Measurements from ENCODE around the gene ZNF425. TPM values are rescaled to one million over a fixed set of nuclear protein-coding genes. Genes with fewer than 3 reads are reported as not detected.

Gene ZNF425
- total and polyA plus RNA-seq, 9 of the 15 experiments (the other 6 are each of a cell fraction or from before 2014, with no cell fraction given): 0.03 to 0.89 (median 0.54) TPM

DNA sequence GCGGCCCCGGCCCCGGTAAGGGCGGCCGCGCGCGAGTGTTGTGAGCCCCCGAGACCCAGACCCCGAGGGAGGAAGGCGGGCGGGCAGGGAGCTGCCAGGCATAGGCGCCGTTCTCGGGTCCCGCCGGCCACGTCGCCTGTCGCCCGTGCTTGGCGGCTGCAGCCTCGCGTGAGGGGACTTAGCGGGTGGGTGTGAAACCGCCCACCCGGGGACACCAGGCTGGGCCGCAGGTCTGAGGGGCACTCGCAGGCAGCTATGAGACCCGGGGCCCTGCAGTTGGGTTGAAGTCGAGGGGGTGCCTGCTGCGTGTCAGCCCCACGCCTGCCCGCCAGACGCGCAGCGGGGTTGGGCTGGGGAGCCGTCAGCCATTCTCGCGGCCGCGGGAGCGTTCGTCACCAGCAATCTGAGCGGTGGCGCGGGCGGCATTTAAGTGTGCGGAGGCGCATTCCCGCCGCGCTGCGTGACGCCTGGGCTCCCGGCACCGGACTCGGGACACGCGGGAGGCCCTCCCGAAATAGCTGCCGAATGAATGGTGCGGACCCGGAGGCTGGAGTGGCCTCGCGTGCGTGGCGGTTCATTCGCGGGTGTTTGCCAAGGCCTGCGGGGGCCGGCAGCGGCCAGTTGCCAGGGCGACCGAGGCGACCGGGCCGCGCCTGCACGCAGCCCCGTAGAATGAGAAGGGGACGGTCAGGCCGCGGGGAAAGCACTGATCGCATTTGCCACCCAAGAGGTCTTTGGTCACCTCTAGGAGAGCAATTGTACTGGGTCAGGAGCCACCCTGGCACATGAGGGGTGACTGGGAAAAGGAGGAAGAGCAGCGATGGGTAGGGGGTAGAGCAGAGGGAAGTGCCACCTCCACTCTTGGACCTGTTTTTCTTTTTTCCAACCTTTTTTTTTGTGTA lies 21.9 kb upstream of the ZNF425 start (continued):
- TF ChIP-seq, protein P1, sequence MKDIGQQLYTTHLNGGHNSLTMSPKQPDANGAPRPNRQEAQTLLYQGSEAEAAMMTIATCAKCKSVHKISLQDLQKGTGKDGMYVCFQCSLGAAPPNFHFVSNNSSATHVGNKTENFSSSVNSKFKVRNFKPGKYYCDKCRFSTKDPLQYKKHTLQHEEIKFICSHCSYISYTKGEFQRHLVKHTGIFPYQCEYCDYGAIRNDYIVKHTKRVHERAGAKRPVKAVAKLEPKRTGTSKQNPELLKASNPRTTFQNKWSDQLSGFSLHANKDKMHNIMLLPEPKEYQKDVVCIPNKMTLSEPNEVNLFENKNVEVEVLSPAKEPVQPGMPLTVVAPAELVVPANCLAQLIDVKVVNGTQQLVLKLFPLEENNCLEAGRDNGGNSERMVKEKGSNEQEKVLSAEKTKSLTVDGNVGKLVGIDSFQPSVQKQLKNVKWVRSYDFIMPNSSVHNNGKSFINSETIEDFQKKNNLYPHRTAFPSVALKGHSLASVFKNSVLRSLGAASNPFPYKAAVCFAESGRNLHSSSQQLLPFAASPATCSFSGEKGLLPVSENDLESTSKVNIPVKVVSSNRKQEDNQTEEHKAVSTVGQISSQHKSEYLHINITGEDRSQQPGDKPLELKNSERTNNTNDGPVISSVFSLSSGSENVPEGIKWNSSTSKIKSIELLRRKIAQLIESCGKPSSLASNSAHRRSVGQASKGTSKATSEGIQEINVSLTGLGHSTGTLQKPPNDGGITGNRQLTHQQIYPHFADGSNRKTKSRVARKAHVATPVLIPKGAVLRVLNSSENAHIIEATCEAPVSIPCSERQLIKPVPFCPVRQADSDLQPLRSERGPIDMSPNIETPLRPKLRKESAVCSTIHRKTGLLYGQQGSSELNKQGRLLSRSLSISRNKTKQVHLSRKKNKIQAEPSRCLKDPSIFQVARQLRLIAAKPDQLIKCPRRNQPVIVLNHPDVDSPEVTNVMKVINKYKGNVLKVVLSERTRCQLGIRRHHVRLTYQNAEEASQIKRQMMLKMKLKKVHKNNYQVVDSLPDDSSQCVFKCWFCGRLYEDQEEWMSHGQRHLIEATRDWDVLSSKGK (CRISPR knock-in tag; IDR thresholded peaks at IDR 0.05): no peak

GRCh38 chr7:149147072-149147751 lies 21.1 kb upstream of the ZNF425 start, which contains the start of gene ZNF398:
TSS of gene ZNF398 (plus strand) at chr7:149147453. CDS start at chr7:149147743, 290 bp downstream.
- Histone ChIP-seq H3K27ac (ENCODE audit: extremely low read depth, low read depth, low read length) (peak within 1 kb of the TSS; percentile 82), H3K79me2 (ENCODE audit: control insufficient read depth, insufficient read depth, low read length) (peaks cover 56% of the 10 kb centered on the region), H3K4me2 (ENCODE audit: insufficient read depth, low read length) (peak within 1 kb of the TSS; percentile 82), H3K27me3 (ENCODE audit: control insufficient read depth in 2 of 2, insufficient read depth in 2 of 2, low read length in 2 of 2) (no peaks in the 10 kb centered on the region), H3K4me3 (peak within 1 kb of the TSS; percentile 88), H2AFZ (ENCODE audit: low read depth, low read length) (peak within 1 kb of the TSS; percentile 98), H3K9me1 (ENCODE audit: control insufficient read depth, insufficient read depth, low read length) (no peaks in the 10 kb centered on the region), H3K4me1 (replicated peaks in 1 of 2; ENCODE audit: control insufficient read depth in 2 of 2, insufficient read depth in 2 of 2, low read length in 2 of 2) (peaks cover 16 to 40% of the 10 kb centered on the region in 2 experiments; a peak in 3 of 5 replicates), H3K36me3 (ENCODE audit: control insufficient read depth, insufficient read depth, low read length) (peaks cover 13% of the 10 kb centered on the region; the same call in 2 of the 3 replicates), H3K9me3 (replicated peaks; ENCODE audit: control insufficient read depth, insufficient read depth, low read depth, low read length) (no peaks in the 10 kb centered on the region), H3K9ac (ENCODE audit: insufficient read depth in 1 of 2, low read depth in 2 of 2, low read length in 2 of 2) (peak within 1 kb of the TSS; percentile 79 to 94), H4K20me1 (replicated peaks; ENCODE audit: control insufficient read depth, insufficient read depth, low read length) (0 out of 2 replicates have a peak, but pooled peaks cover 4% of the 10 kb centered on the region)
- peak; percentile 81 for ATAC-seq
- CTCF ChIA-PET (ENCODE audit: low intra/inter-chr PET ratio): interaction anchor here (0.6 to 3.0 kb wide), 6 partner anchors 19 to 1829 kb away, joined by 3 to 23 read pairs (median 4); partner anchors contain the start of genes ZNF425 and ZNF786
- POLR2A ChIA-PET: interaction anchor here (0.6 to 3.4 kb wide), 13 partner anchors 12 to 280 kb away, joined by 3 to 34 read pairs (median 4); partner anchors contain the start of genes ZNF282 and ZNF425
- BruUV-seq (replicated peaks): no TSS peak
- 5% methylated on average over 41 of the region's 79 CpGs for WGBS (ENCODE audit: insufficient coverage, low coverage, missing lambda C conversion rate)
- DNase-seq (ENCODE audit: extremely low read depth in 1 of 4, low spot score in 3 of 4): peak; percentile 93 to 97 (median 97)
- in situ Hi-C loops (cut with MboI): no loop called here
- intact Hi-C loops (cut with micrococcal nuclease): loop anchor here (1.0 to 5.0 kb wide), 2 partner anchors 21 to 160 kb away; partner anchors contain the start of gene ZNF425
- no peak for FAIRE-seq
- no peak for TF ChIP-seq ZNF668 (CRISPR knock-in tag; IDR thresholded peaks at IDR 0.05)
- TF ChIP-seq KAT8 (IDR thresholded peaks at IDR 0.05; ENCODE audit: low read depth): no peak
- TF ChIP-seq ZMIZ1 (IDR thresholded peaks at IDR 0.05; ENCODE audit: low read depth in 2 of 2, low read length in 2 of 2): peak in 1 of 2 experiments; percentile 23; a peak in 1 of 4 replicates
- TF ChIP-seq ZEB2 (IDR thresholded peaks at IDR 0.05): 0 out of 2 replicates have a peak, but pooled peaks have one; percentile 48
- no peak for TF ChIP-seq XRCC4 (IDR thresholded peaks at IDR 0.05; ENCODE audit: extremely low read depth, insufficient read depth, insufficient read length)

All from K562 (cell line).